Mesenteric fat pad (tissue), 1 donor: ENCODE data around the gene KAZN. TPM values are rescaled to one million over a fixed set of nuclear protein-coding genes. Genes with fewer than 3 reads are reported as not detected.

Experiments used
- DNase-seq: peaks from one replicate; pipeline ENCODE4 v3.0.0-alpha.2; 2020; ENCODE audit warnings: low spot score
- total RNA-seq: library from RNA; stranded (reverse); fragmentation: NEBNext Ultra II Directional; extraction: Animal tissue kit (Norgen Biotek cat#: 25700); gene quantifications from one replicate; pipeline ENCODE4 v1.2.1, GENCODE V29; 2021
- donor health status: DM: yes; HTN: yes; CAD: no.

The KAZN gene
- total RNA-seq, 1 donor from 2014 or later, result 26.9 TPM

- no peak for DNase-seq
Observed at GRCh38 chr1:14901371-14901954, 303.0 kb downstream of the KAZN start.

- DNase-seq, result no peak
Observed at GRCh38 chr1:14903922-14904321, 305.4 kb downstream of the KAZN start.

- DNase-seq, result no peak
Observed at GRCh38 chr1:14906665-14907064, 308.2 kb downstream of the KAZN start.

- no peak for DNase-seq
Observed at GRCh38 chr1:14907416-14907815, 308.9 kb downstream of the KAZN start.

- DNase-seq, result no peak
Observed at GRCh38 chr1:14909273-14909672, 310.8 kb downstream of the KAZN start.

GRCh38 chr1:14909920-14910460 is 311.5 kb downstream of the KAZN start:
- DNase-seq, result no peak

- DNase-seq, result no peak
Observed at GRCh38 chr1:14910984-14911721, 312.7 kb downstream of the KAZN start.

GRCh38 chr1:14912839-14913481 is 314.5 kb downstream of the KAZN start:
- no peak for DNase-seq

- DNase-seq, result no peak
Observed at GRCh38 chr1:14913482-14914177, 315.1 kb downstream of the KAZN start.

GRCh38 chr1:14914351-14914988 is 316.0 kb downstream of the KAZN start:
- no peak for DNase-seq

- no peak for DNase-seq
Observed at GRCh38 chr1:14915356-14916054, 317.0 kb downstream of the KAZN start.

GRCh38 chr1:14919289-14919688 is 320.8 kb downstream of the KAZN start:
- no peak for DNase-seq

GRCh38 chr1:14919751-14920150 is 321.3 kb downstream of the KAZN start:
- DNase-seq, result no peak

- DNase-seq, result no peak
Observed at GRCh38 chr1:14921057-14921456, 322.6 kb downstream of the KAZN start.

GRCh38 chr1:14922942-14923726 is 324.6 kb downstream of the KAZN start:
- no peak for DNase-seq

GRCh38 chr1:14923727-14924452 is 325.4 kb downstream of the KAZN start:
- no peak for DNase-seq

GRCh38 chr1:14924455-14925331 is 326.2 kb downstream of the KAZN start:
- DNase-seq, result no peak
